ENCODE data around the gene SLX4IP. TPM values are rescaled to one million over a fixed set of nuclear protein-coding genes. Genes with fewer than 3 reads are reported as not detected.

SLX4IP gene
- total and polyA plus RNA-seq, 2 of the 13 experiments (the other 11 are each of a cell fraction or from before 2014, with no cell fraction given) = 3.6 to 7.3 TPM

DNA sequence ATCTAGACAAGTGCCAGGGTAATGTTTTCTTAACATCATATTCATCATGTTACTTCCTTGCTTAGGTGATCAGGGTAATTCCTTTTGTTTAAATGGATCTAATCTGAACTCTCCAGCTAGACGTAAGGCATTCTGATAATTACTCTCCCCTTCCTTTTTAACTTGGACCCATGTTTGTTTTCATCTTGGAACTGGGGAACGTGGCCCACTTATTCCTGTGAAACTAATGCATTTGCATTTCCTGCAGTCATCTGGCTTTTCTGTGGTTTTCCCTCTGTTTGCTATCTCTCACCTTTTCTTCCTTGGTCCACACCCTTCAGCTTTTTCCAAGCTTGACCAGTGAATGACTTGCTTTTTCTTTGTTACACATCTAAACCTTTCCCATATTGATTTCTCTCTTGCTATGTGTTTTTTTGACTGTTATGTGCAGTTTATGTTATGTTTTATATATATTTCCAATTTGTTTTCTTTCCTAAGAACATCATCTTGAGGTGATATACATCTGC lies 33.3 kb downstream of the SLX4IP start:
- POLR2A ChIA-PET = interaction anchor here (1.9 kb wide), 1 partner anchor 34 kb away, joined by 9 read pairs; the partner anchor contains the start of genes MKKS and SLX4IP

DNA sequence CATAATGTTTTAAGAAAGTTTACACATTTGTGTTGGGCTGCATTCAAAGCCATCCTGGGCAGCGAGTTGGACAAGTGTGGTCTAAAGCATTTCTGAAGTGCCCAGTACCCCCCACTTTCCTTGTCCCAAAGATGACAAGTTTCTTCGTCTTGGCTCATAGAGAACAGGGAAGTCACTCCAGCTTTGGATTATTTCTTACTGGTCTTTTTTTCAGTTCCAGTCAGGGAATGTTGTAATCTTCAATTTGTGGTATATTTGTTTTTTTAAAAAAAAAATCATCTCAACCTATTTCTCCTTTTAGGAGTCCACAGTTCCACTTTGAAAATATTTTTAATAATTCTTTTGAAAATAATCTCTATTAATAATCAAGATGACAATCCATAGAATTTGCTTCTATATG lies 34.0 kb downstream of the SLX4IP start:
- H3K79me2 ChIP-seq (ENCODE audit: insufficient read depth, low read length) = peaks cover 3% of the 10 kb centered on the region
- no peak overlapping the region for H3K27ac ChIP-seq (ENCODE audit: extremely low read length, insufficient read depth, low read length)
- H4K20me1 ChIP-seq (ENCODE audit: insufficient read depth, low read length) = no peaks in the 10 kb centered on the region
- no peak overlapping the region for H3K9ac ChIP-seq (ENCODE audit: insufficient read depth, low read depth, low read length)
- ATAC-seq (no peak), DNase-seq (ENCODE audit: low spot score) (no peak), FAIRE-seq (no peak)
- WGBS (ENCODE audit: low lambda C conversion rate) = 98% methylated on average over 2 of the region's 2 CpGs
- H3K4me1 ChIP-seq (ENCODE audit: insufficient read depth, low read length) = peaks cover 29% of the 10 kb centered on the region
- H3K9me3 ChIP-seq (ENCODE audit: low read length) = no peaks in the 10 kb centered on the region
- H2AFZ ChIP-seq (ENCODE audit: low read length) = no peak overlapping the region
- intact Hi-C loops (cut with micrococcal nuclease; ENCODE audit: unreplicated experiment) = loop anchor here (5.0 to 10.0 kb wide), 4 partner anchors 196 to 1073 kb away; no protein-coding TSS in a partner anchor
- no peak overlapping the region for H3K4me3 ChIP-seq (replicated peaks in 1 of 3; ENCODE audit: insufficient read depth in 1 of 3, low read depth in 2 of 3, low read length in 3 of 3)
- ChIA-PET CTCF (ENCODE audit: low intra/inter-chr PET ratio, low total read pairs) (interaction anchor here (1.1 to 1.8 kb wide), 3 partner anchors 68 to 177 kb away, joined by 4 to 10 read pairs (median 7); no protein-coding TSS in a partner anchor), POLR2A (interaction anchor here (1.9 kb wide), 1 partner anchor 34 kb away, joined by 9 read pairs; the partner anchor contains the start of genes MKKS and SLX4IP)
- no peaks in the 10 kb centered on the region; a peak in 1 of 5 replicates for H3K36me3 ChIP-seq (replicated peaks in 1 of 2; ENCODE audit: control insufficient read depth in 1 of 2, insufficient read depth in 2 of 2, low read length in 2 of 2)
- no peak overlapping the region for H3K4me2 ChIP-seq (ENCODE audit: low read depth, low read length)
- BruUV-seq (replicated peaks) = no TSS peak
- in situ Hi-C loops (cut with HindIII; ENCODE audit: extremely low pct_ligation_motif_present, low pct_unique_long_range_greater_than_20kb) = loop anchor here (5.0 kb wide), 1 partner anchor 68 kb away; no protein-coding TSS in a partner anchor
- no peaks in the 10 kb centered on the region for H3K27me3 ChIP-seq (ENCODE audit: control insufficient read depth in 1 of 2, insufficient read depth in 2 of 2, low read length in 2 of 2)
- TF ChIP-seq TCF12 (IDR thresholded peaks at IDR 0.05) = no peak
- no peak for TF ChIP-seq TCF12 (CRISPR knock-in tag; IDR thresholded peaks at IDR 0.05)
- TF ChIP-seq ZNF839 (CRISPR knock-in tag; IDR thresholded peaks at IDR 0.05; ENCODE audit: borderline replicate concordance) = no peak
- no peak for TF ChIP-seq MXD4 (CRISPR knock-in tag; IDR thresholded peaks at IDR 0.05)
- no peak for TF ChIP-seq MED1 (CRISPR knock-in tag; IDR thresholded peaks at IDR 0.05)
- no peak for TF ChIP-seq HOXA9 (CRISPR knock-in tag; IDR thresholded peaks at IDR 0.05; ENCODE audit: borderline replicate concordance)
- TF ChIP-seq SIN3A (IDR thresholded peaks at IDR 0.05; ENCODE audit: borderline replicate concordance, low read depth, low read length) = no peak
- TF ChIP-seq ZNF180 (CRISPR knock-in tag; IDR thresholded peaks at IDR 0.05; ENCODE audit: borderline replicate concordance, low read depth) = no peak
- TF ChIP-seq ZNF367 (CRISPR knock-in tag; IDR thresholded peaks at IDR 0.05; ENCODE audit: borderline replicate concordance) = no peak
- no peak for TF ChIP-seq KLF11 (CRISPR knock-in tag; IDR thresholded peaks at IDR 0.05)
- TF ChIP-seq ZNF543 (CRISPR knock-in tag; IDR thresholded peaks at IDR 0.05) = no peak
- no peak for TF ChIP-seq ZNF280B (CRISPR knock-in tag; IDR thresholded peaks at IDR 0.05; ENCODE audit: borderline replicate concordance)
- no peak for TF ChIP-seq TAF15 (IDR thresholded peaks at IDR 0.05; ENCODE audit: low read depth, low read length, poor library complexity, severe bottlenecking)

More for the DNA sequence above, 33.3 kb downstream of the SLX4IP start:
- Histone ChIP-seq H3K4me2 (ENCODE audit: low read depth, low read length) (no peak overlapping the region), H3K4me1 (ENCODE audit: insufficient read depth, low read length) (peaks cover 36% of the 10 kb centered on the region), H3K27ac (ENCODE audit: extremely low read length, insufficient read depth, low read length) (no peak overlapping the region), H3K79me2 (ENCODE audit: insufficient read depth, low read length) (peaks cover 3% of the 10 kb centered on the region), H4K20me1 (ENCODE audit: insufficient read depth, low read length) (no peaks in the 10 kb centered on the region), H3K27me3 (ENCODE audit: control insufficient read depth in 1 of 2, insufficient read depth in 2 of 2, low read length in 2 of 2) (no peaks in the 10 kb centered on the region), H3K4me3 (replicated peaks in 1 of 3; ENCODE audit: insufficient read depth in 1 of 3, low read depth in 2 of 3, low read length in 3 of 3) (no peak overlapping the region), H3K36me3 (replicated peaks in 1 of 2; ENCODE audit: control insufficient read depth in 1 of 2, insufficient read depth in 2 of 2, low read length in 2 of 2) (no peaks in the 10 kb centered on the region; a peak in 1 of 5 replicates), H3K9me3 (ENCODE audit: low read length) (peaks cover 6% of the 10 kb centered on the region), H2AFZ (ENCODE audit: low read length) (no peak overlapping the region), H3K9ac (ENCODE audit: insufficient read depth, low read depth, low read length) (no peak overlapping the region)
- TF ChIP-seq FOXA1 (IDR thresholded peaks at IDR 0.05) = no peak
- no peak for TF ChIP-seq FOXA1 (CRISPR knock-in tag; IDR thresholded peaks at IDR 0.05)
- TF ChIP-seq, protein P1, sequence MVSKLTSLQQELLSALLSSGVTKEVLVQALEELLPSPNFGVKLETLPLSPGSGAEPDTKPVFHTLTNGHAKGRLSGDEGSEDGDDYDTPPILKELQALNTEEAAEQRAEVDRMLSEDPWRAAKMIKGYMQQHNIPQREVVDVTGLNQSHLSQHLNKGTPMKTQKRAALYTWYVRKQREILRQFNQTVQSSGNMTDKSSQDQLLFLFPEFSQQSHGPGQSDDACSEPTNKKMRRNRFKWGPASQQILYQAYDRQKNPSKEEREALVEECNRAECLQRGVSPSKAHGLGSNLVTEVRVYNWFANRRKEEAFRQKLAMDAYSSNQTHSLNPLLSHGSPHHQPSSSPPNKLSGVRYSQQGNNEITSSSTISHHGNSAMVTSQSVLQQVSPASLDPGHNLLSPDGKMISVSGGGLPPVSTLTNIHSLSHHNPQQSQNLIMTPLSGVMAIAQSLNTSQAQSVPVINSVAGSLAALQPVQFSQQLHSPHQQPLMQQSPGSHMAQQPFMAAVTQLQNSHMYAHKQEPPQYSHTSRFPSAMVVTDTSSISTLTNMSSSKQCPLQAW (CRISPR knock-in tag; IDR thresholded peaks at IDR 0.05) = no peak
- TF ChIP-seq RAD51 (IDR thresholded peaks at IDR 0.05; ENCODE audit: borderline replicate concordance) = no peak
- ATAC-seq = no peak
- WGBS (ENCODE audit: low lambda C conversion rate) = 92% methylated on average over 2 of the region's 2 CpGs
- BruUV-seq (replicated peaks) = no TSS peak
- no peak for FAIRE-seq
- in situ Hi-C loops (cut with HindIII; ENCODE audit: extremely low pct_ligation_motif_present, low pct_unique_long_range_greater_than_20kb) (loop anchor here (5.0 kb wide), 1 partner anchor 69 kb away; no protein-coding TSS in a partner anchor), intact Hi-C loops (cut with micrococcal nuclease; ENCODE audit: unreplicated experiment) (loop anchor here (5.0 to 10.0 kb wide), 4 partner anchors 196 to 1074 kb away; no protein-coding TSS in a partner anchor)
- no peak for DNase-seq (ENCODE audit: low spot score)
- CTCF ChIA-PET (ENCODE audit: low intra/inter-chr PET ratio, low total read pairs) = interaction anchor here (1.8 kb wide), 1 partner anchor 85 kb away, joined by 7 read pairs; no protein-coding TSS in a partner anchor
